Urinary bladder (tissue), 4 donors: ENCODE results near the gene SLC19A1. TPM values are rescaled to one million over a fixed set of nuclear protein-coding genes. Genes with fewer than 3 reads are reported as not detected.

Experiments
- DNase-seq: peaks from one replicate; pipeline ENCODE4 v3.0.0-alpha.2; 2015; ENCODE audit errors: extremely low spot score
- H3K27ac ChIP-seq: one replicate; pipeline ENCODE4 v1.5.1; 2013; ENCODE audit warnings: low read depth, mild to moderate bottlenecking, moderate library complexity
- H3K36me3 ChIP-seq: one replicate; pipeline ENCODE4 v1.6.1; 2013; ENCODE audit warnings: mild to moderate bottlenecking, moderate library complexity; ENCODE audit not compliant: insufficient read depth
- H3K4me1 ChIP-seq: one replicate; pipeline ENCODE4 v1.6.1; 2013; ENCODE audit warnings: mild to moderate bottlenecking, moderate library complexity; ENCODE audit not compliant: insufficient read depth
- H3K4me3 ChIP-seq: one replicate; pipeline ENCODE4 v1.5.1; 2013; ENCODE audit warnings: low read depth, low read length
- WGBS: extraction: QIAGEN DNeasy Blood & Tissue Kit; methylation state at CpG from one replicate; pipeline ENCODE4 v1.1.7; 2013; 5-methylcytosine and 5-hydroxymethylcytosine counted together
- polyA plus RNA-seq: library from polyadenylated mRNA; stranded (reverse); fragments of 200-250 nt; gene quantifications from one replicate; pipeline ENCODE4 v1.2.3, GENCODE V29; 2013
- total RNA-seq: library from RNA; depleted of rRNA; stranded (reverse); fragments of >200 nt; gene quantifications from one replicate; pipeline ENCODE4 v1.2.3, GENCODE V29; 2014
- donor health status: healthy with polysubstance abuse.
- donor health status: healthy.

SLC19A1 gene
- total and polyA plus RNA-seq, 2 donors = 4.2 to 7.5 TPM

GRCh38 chr21:45513003-45513717, 29.1 kb downstream of the SLC19A1 start:
- no peaks in the 10 kb centered on the region for H3K36me3 ChIP-seq
- no peaks in the 10 kb centered on the region for H3K4me1 ChIP-seq
- no peak overlapping the region for H3K4me3 ChIP-seq
- 81% methylated on average over 19 of the region's 19 CpGs for WGBS
- DNase-seq = peak; percentile 63
- peak overlapping the region; percentile 51 for H3K27ac ChIP-seq

GRCh38 chr21:45512626-45513002, 29.6 kb downstream of the SLC19A1 start:
- DNase-seq = no peak
- H3K36me3 ChIP-seq = no peaks in the 10 kb centered on the region
- WGBS = 88% methylated on average over 8 of the region's 8 CpGs
- peak overlapping the region; percentile 51 for H3K27ac ChIP-seq
- no peaks in the 10 kb centered on the region for H3K4me1 ChIP-seq
- H3K4me3 ChIP-seq = no peak overlapping the region

GRCh38 chr21:45511661-45512431, 30.4 kb downstream of the SLC19A1 start:
- Histone ChIP-seq H3K4me1 (no peaks in the 10 kb centered on the region), H3K27ac (no peak overlapping the region), H3K4me3 (no peak overlapping the region), H3K36me3 (no peaks in the 10 kb centered on the region)
- DNase-seq = no peak
- 90% methylated on average over 35 of the region's 35 CpGs for WGBS

GRCh38 chr21:45511007-45511406, 31.2 kb downstream of the SLC19A1 start:
- no peaks in the 10 kb centered on the region for H3K36me3 ChIP-seq

GRCh38 chr21:45510466-45510955, 31.7 kb downstream of the SLC19A1 start:
- no peak overlapping the region for H3K4me3 ChIP-seq
- no peak overlapping the region for H3K27ac ChIP-seq
- H3K36me3 ChIP-seq = no peaks in the 10 kb centered on the region
- no peaks in the 10 kb centered on the region for H3K4me1 ChIP-seq
- 93% methylated on average over 11 of the region's 11 CpGs for whole genome bisulfite sequencing
- no peak for DNase-seq

More at GRCh38 chr21:45511007-45511406, 31.2 kb downstream of the SLC19A1 start:
- DNase-seq = no peak
- Histone ChIP-seq H3K4me3 (no peak overlapping the region), H3K4me1 (no peaks in the 10 kb centered on the region), H3K27ac (no peak overlapping the region)
- 78% methylated on average over 12 of the region's 12 CpGs for WGBS

- 92% methylated on average over 61 of the region's 61 CpGs for WGBS
- DNase-seq = no peak
- Histone ChIP-seq H3K4me3 (no peak overlapping the region), H3K36me3 (no peaks in the 10 kb centered on the region), H3K4me1 (no peaks in the 10 kb centered on the region), H3K27ac (no peak overlapping the region)
Observed at GRCh38 chr21:45509566-45510465, 32.4 kb downstream of the SLC19A1 start.

- 75% methylated on average over 42 of the region's 42 CpGs for WGBS
- no peaks in the 10 kb centered on the region for H3K36me3 ChIP-seq
Observed at GRCh38 chr21:45508607-45509565, 33.4 kb downstream of the SLC19A1 start.

GRCh38 chr21:45507888-45508508, 34.2 kb downstream of the SLC19A1 start:
- H3K27ac ChIP-seq = no peak overlapping the region
- 96% methylated on average over 3 of the region's 3 CpGs for WGBS
- no peak for DNase-seq
- H3K36me3 ChIP-seq = no peaks in the 10 kb centered on the region
- H3K4me3 ChIP-seq = no peak overlapping the region
- no peaks in the 10 kb centered on the region for H3K4me1 ChIP-seq

More at GRCh38 chr21:45508607-45509565, 33.4 kb downstream of the SLC19A1 start:
- DNase-seq = no peak
- H3K4me3 ChIP-seq = no peak overlapping the region
- H3K4me1 ChIP-seq = no peaks in the 10 kb centered on the region
- no peak overlapping the region for H3K27ac ChIP-seq

- Histone ChIP-seq H3K36me3 (no peaks in the 10 kb centered on the region), H3K4me3 (no peak overlapping the region), H3K4me1 (no peaks in the 10 kb centered on the region), H3K27ac (no peak overlapping the region)
- DNase-seq = no peak
- 84% methylated on average over 9 of the region's 9 CpGs for WGBS
Observed at GRCh38 chr21:45507523-45507875, 34.7 kb downstream of the SLC19A1 start.

- no peak overlapping the region for H3K27ac ChIP-seq
- no peak for DNase-seq
- H3K36me3 ChIP-seq = no peaks in the 10 kb centered on the region
- H3K4me1 ChIP-seq = no peaks in the 10 kb centered on the region
- 82% methylated on average over 13 of the region's 13 CpGs for WGBS
- no peak overlapping the region for H3K4me3 ChIP-seq
Observed at GRCh38 chr21:45506836-45507522, 35.3 kb downstream of the SLC19A1 start.

- no peaks in the 10 kb centered on the region for H3K4me1 ChIP-seq
- WGBS = 81% methylated on average over 22 of the region's 22 CpGs
Observed at GRCh38 chr21:45506241-45506817, 35.9 kb downstream of the SLC19A1 start.

More at GRCh38 chr21:45506241-45506817, 35.9 kb downstream of the SLC19A1 start:
- Histone ChIP-seq H3K36me3 (no peaks in the 10 kb centered on the region), H3K27ac (no peak overlapping the region), H3K4me3 (no peak overlapping the region)
- DNase-seq = no peak
